NCI-H774 (cell line): ENCODE results near the gene FRK.
"Not testable (repeated sequence)": the region's sequence is repeated elsewhere in the genome, so short reads cannot be mapped to it uniquely, and the experiment has no call there.

Experiments used
- DNase-seq: peaks from one replicate; lab custom pipeline; 2025; lab: John Stamatoyannopoulos, UW

FRK gene

DNA sequence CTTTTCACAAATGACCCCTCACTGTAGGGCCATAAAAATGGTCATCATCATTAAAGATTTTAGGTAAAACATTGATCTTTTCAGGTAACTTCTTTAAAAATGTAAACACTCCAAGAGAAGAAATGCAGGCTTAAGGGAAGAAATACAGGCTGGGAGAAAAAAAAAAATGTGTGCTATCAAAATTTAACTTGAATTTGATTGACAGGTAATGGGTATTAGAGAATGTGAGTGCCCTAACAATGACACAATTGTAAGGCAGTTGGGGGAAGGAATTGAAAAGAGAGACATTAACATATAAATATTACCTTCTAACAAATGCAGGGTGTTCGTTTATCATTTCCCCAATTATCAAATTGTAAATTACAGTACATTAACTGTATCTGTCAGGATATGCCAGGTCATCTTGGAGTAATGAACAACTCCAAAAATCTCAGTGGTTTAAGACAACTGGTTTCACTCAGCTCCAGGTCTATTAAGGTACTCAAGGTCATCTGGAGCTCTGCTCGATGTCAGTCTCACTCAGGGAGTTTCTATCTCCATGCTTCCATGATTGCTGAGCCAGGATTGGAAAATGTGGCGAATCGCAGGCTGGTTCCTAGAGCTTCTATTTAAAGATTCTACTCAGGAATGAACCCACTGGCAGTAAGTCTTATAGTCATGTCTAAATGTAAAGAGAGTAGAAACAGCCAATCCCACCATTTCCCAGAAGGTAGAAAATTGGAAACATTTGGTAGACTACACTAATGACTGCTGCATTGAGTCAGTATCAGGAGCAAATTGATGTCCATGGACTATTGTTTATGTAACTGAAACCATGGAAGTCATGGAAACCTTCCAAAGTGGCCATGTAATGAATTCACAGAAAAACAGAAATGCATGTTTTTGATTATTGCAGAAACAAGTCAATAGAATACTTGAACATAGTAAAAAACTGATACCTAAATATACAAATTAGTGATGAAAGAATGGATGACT is 55.6 kb downstream of the FRK start:
- DNase-seq: no peak

- DNase-seq: no peak
Observed at GRCh38 chr6:116003668-116004067, 57.0 kb downstream of the FRK start.

DNA sequence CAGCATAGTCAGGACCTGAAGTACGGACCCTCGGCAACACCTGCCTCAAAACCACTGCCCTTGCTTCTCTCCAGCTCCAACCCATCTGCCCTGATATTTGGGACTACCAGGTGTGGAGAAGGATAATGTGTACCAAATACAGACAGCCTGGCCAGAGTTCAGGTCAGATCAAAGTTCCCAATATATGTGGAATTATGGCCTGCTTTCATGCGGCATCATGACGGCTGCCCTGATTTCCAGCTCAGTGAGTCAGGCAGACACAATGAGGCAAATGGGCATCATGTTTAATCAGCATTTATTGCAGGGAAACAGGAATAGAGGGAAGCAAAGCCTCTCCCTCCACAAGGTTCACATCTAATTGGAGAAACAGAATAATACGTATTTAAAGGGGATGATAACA is 57.9 kb downstream of the FRK start:
- DNase-seq: no peak

- no peak for DNase-seq
Observed at GRCh38 chr6:115999235-115999634, 61.5 kb downstream of the FRK start.

- no peak for DNase-seq
Observed at GRCh38 chr6:115997990-115998585, 62.6 kb downstream of the FRK start.

DNA sequence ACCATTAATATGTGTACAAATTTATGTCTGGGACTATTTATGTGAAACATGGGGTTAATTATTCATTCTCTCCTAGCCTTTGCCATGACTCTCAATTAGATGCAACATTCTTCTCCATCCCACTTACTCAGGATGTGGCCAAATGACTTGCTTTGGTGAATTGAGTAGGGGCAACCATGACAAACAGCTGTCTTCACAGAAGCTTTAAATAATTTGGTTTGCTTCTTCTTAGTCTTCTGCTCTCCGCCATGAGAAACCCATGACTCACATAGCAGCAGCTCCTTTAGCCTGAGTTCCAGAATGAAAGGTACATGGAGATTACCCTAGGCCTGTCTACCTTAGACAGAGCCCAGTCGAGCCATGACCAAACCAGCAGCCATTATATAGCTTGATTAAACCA is 74.7 kb downstream of the FRK start:
- DNase-seq: no peak

DNA sequence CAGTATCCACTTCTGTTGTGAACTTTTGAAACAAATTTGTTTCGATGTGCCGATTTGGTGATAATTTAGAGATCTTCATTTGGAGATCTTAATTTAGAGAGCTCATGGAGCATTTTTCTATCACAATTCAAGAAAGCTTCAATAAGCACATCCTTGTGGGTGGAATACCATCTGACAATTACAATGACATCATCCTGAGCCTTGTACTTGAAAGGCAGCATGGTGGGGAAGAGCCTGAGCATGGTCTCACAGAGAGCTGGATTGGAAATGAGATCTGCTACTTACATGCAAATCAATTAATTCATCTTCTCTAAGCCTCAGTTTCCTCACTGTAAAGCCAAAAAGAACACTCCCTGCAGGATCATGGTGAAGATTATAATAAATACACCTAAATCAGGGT is 75.9 kb downstream of the FRK start:
- no peak for DNase-seq

DNA sequence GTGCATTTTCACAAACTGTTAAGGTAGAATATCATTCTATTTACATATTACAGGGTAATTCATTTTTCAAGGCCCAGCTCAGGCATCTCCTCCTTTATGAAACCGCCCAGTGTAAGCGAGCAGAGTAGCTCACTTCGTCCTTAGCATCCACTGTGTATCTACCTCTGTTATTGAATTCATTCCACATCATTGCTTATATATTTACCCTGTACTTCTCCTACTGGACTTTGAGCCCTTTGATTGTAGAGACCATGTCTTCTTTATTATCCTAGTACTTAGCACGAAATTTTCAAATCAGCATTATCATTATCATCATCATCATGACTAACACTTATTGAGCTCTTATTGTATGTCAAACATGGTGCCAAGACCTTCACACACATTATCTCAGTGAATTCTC is 76.7 kb downstream of the FRK start:
- DNase-seq: no peak

GRCh38 chr6:115982453-115982852 is 78.2 kb downstream of the FRK start:
- peak; percentile 68 for DNase-seq

DNA sequence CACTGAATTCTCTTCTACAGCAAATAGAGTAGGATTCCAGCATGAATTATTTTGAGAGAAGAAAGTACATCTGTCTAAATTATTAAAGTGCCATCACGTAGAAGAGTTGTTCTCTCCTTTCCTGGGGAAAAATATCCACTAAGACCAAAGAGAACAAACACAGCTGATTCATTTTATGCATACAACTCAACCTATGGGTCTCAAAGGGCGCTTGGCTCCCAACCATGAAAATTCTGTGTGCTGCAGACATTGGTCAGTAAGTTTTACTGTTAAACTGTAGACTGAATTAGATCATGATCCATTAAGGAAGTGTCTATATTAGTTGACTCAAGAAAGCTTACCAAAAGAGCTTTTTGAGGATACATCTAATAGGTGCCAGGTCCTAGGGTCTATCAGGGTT is 83.5 kb downstream of the FRK start:
- no peak for DNase-seq

DNA sequence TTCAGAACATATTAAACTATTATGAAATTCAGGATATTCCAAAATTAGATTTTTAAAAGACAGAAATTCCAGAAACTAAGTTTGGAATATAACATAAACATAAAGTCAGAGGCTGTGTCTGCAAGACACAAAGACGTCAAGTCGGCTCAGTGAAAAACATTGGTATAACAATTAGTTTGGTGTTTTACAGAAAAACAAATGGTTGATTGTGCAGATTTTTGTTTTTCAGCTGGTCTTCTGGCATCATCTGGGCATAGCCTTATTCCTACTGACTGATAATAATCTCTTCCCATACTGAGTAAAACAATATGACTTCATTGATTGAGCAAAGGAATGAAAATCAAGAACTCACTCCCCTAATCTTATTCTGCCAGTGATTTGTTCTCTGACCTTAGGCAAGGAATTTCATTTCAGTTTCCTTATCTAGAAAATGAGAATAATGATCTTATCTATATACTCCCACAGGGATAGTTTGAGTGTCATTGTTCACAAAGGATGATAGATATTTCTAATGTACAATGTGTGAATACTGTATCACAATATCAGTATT is 84.3 kb downstream of the FRK start:
- DNase-seq: no peak

DNA sequence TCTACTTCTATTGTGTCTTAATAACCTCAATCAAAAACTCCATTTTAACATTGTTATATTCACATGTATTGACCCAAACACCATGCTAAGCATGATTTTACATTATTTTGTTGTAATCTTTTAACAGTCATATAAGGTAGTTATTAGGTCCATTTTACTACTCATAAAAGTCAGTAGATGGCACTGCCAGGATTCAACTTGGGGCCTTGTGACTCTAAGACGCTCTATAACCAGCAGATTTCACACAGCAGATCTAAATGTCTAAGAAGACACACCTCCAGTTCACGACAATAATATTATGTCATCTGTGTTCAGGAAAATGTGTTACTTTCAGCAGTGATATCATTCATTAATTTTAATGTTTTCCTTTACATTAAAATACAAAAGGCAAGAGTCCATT is 88.0 kb downstream of the FRK start:
- DNase-seq: no peak

GRCh38 chr6:115971785-115972184 is 88.9 kb downstream of the FRK start:
- no peak for DNase-seq

GRCh38 chr6:115969930-115970273 is 90.8 kb downstream of the FRK start:
- no peak for DNase-seq

DNA sequence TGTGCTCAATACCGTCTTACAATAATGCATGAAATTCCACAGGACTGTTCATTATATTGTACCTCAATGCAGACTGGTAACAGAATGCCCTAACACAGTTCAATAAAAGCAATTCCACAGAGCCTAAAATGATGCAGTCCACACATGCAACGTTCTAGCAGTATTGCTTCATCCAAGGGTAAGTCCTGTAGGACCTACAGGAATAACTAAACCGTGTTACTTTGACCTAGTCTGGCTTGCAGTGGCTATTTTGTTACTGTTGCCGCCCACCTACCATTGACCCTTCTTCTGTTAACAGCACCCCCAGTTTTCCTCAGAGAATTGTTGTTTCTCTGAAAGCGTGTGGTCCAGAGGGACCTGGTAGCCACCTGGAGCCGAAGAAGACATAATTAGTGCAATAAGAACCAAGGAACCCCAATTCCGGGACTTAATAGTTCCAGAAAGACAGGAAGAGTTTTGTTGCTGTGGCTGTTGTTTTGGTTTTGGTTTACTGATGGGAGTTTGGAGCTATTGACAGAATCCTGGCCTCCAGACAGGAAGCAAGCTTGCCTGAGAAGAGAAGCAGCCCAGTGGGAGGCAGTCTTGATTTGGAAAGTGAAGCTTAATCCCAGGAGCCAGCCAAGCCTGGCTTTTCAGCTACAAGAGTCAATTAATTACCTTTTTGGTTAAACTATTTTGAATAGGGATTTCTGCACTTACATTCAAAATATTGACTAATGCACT is 91.3 kb downstream of the FRK start:
- peak; percentile 15 for DNase-seq

GRCh38 chr6:115960286-115960685 is 100.4 kb downstream of the FRK start:
- DNase-seq: not testable (repeated sequence)

GRCh38 chr6:115958958-115959357 is 101.7 kb downstream of the FRK start:
- no peak for DNase-seq

GRCh38 chr6:115954740-115955139 is 106.0 kb downstream of the FRK start:
- no peak for DNase-seq

- DNase-seq: no peak
Observed at GRCh38 chr6:115948751-115949150, 111.9 kb downstream of the FRK start.

GRCh38 chr6:115947966-115948541 is 112.6 kb downstream of the FRK start:
- no peak for DNase-seq

- DNase-seq: no peak
Observed at GRCh38 chr6:115945812-115946211, 114.9 kb downstream of the FRK start.

DNA sequence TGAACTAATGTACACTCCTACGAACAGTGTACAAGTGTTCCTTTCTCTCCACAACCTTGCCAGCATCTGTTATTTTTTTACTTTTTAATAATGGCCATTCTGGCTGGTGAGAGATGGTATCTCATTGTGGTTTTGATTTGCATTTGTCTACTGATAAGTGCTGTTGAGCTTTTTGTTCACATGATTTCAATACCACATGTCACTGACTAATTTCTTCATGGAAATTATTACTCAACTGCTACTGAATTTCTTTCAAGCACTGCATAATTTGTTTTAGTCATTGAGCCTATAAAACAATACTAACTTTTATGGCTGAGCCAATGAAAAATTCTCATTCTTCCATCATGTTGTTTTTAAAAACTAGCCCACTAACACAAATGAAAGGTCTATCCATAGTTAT is 115.4 kb downstream of the FRK start:
- no peak for DNase-seq
